Activated CD4-positive, alpha-beta memory T cell treated with anti-CD3 and anti-CD28 coated beads for 36 hours (primary cell): ENCODE results near the gene TNIK. TPM values are rescaled to one million over a fixed set of nuclear protein-coding genes. Genes with fewer than 3 reads are reported as not detected.

Experiments
- CTCF ChIA-PET: fragments of 350-600 bp; sonication (Branson Sonifier 250); formaldehyde crosslinking; loops from one replicate; lab custom pipeline; 2021; ENCODE audit warnings: antibody characterized with exemption, inconsistent platforms; lab: Charles Lee
- POLR2A ChIA-PET: fragments of 350-600 bp; sonication (Branson Sonifier 250); formaldehyde crosslinking; loops from one replicate; lab custom pipeline; 2021; ENCODE audit warnings: antibody characterized with exemption; lab: Charles Lee
- DNase-seq: peaks from one replicate; pipeline ENCODE4 v3.0.0-alpha.2; 2020
- H3K27ac Mint-ChIP-seq: one replicate; pipeline ENCODE4 v1.8.0; 2021; ENCODE audit warnings: mixed read lengths
- H3K27me3 Mint-ChIP-seq: one replicate; pipeline ENCODE4 v1.8.0; 2021; ENCODE audit warnings: mixed read lengths
- H3K36me3 Mint-ChIP-seq: one replicate; pipeline ENCODE4 v1.8.0; 2021; ENCODE audit warnings: mixed read lengths
- H3K4me1 Mint-ChIP-seq: one replicate; pipeline ENCODE4 v1.8.0; 2021; ENCODE audit warnings: low read depth, mixed read lengths
- H3K4me3 Mint-ChIP-seq: one replicate; pipeline ENCODE4 v1.8.0; 2021; ENCODE audit warnings: mild to moderate bottlenecking, mixed read lengths
- H3K9me3 Mint-ChIP-seq: one replicate; pipeline ENCODE4 v1.8.0; 2021; ENCODE audit warnings: mixed read lengths
- intact Hi-C: fragments of 100-400 bp; cut with micrococcal nuclease; formaldehyde crosslinking; loops from one replicate; pipeline ENCODE4 v1.15.1; 2023
- total RNA-seq, 2 experiments: library from RNA; stranded (reverse); gene quantifications; one replicate each; pipeline ENCODE4 v1.2.3, GENCODE V29; 2021

Gene TNIK
- total RNA-seq, 2 experiments from 2014 or later = 22.4 to 27.1 TPM

- Mint-ChIP-seq H3K4me3 (no peak overlapping the region), H3K27me3 (no peaks in the 10 kb centered on the region), H3K9me3 (no peaks in the 10 kb centered on the region), H3K27ac (no peak overlapping the region), H3K36me3 (no peaks in the 10 kb centered on the region), H3K4me1 (peaks cover 69% of the 10 kb centered on the region)
- ChIA-PET CTCF (no interaction called here), POLR2A (interaction anchor here (0.8 kb wide), 1 partner anchor 116 kb away, joined by 3 read pairs; no protein-coding TSS in a partner anchor)
- intact Hi-C loops = loop anchor here (1.0 kb wide), 1 partner anchor 8 kb away; no protein-coding TSS in a partner anchor
- DNase-seq = no peak
Observed at GRCh38 chr3:171282041-171282440, 178.2 kb downstream of the TNIK start.

- intact Hi-C loops = no loop called here
- H3K4me1 Mint-ChIP-seq = peaks cover 64% of the 10 kb centered on the region
- ChIA-PET POLR2A (interaction anchor here (0.6 to 0.8 kb wide), 2 partner anchors 8 to 115 kb away, joined by 3 to 6 read pairs; no protein-coding TSS in a partner anchor), CTCF (interaction anchor here (0.6 kb wide), 1 partner anchor 388 kb away, joined by 3 read pairs; no protein-coding TSS in a partner anchor)
- no peak for DNase-seq
- no peaks in the 10 kb centered on the region for H3K36me3 Mint-ChIP-seq
- H3K4me3 Mint-ChIP-seq = no peak overlapping the region
- H3K9me3 Mint-ChIP-seq = no peaks in the 10 kb centered on the region
- H3K27ac Mint-ChIP-seq = no peak overlapping the region
- no peaks in the 10 kb centered on the region for H3K27me3 Mint-ChIP-seq
Observed at GRCh38 chr3:171281256-171281992, 178.8 kb downstream of the TNIK start.

- DNase-seq = no peak
- H3K36me3 Mint-ChIP-seq = peaks cover 3% of the 10 kb centered on the region
- no peak overlapping the region for H3K4me3 Mint-ChIP-seq
- ChIA-PET CTCF (interaction anchor here (0.6 kb wide), 1 partner anchor 229 kb away, joined by 3 read pairs; no protein-coding TSS in a partner anchor), POLR2A (no interaction called here)
- H3K27me3 Mint-ChIP-seq = no peaks in the 10 kb centered on the region
- no peaks in the 10 kb centered on the region for H3K9me3 Mint-ChIP-seq
- H3K4me1 Mint-ChIP-seq = peaks cover 59% of the 10 kb centered on the region
- no peak overlapping the region for H3K27ac Mint-ChIP-seq
- intact Hi-C loops = no loop called here
Observed at GRCh38 chr3:171279972-171280371, 180.2 kb downstream of the TNIK start.

- ChIA-PET CTCF (interaction anchor here (1.3 kb wide), 1 partner anchor 11 kb away, joined by 3 read pairs; no protein-coding TSS in a partner anchor), POLR2A (no interaction called here)
- Mint-ChIP-seq H3K9me3 (no peaks in the 10 kb centered on the region), H3K4me1 (peaks cover 61% of the 10 kb centered on the region), H3K27me3 (no peaks in the 10 kb centered on the region), H3K4me3 (no peak overlapping the region), H3K27ac (no peak overlapping the region), H3K36me3 (peaks cover 3% of the 10 kb centered on the region)
- intact Hi-C loops = no loop called here
- no peak for DNase-seq
Observed at GRCh38 chr3:171278299-171278590, 182.0 kb downstream of the TNIK start.

GRCh38 chr3:171277456-171278298, 182.5 kb downstream of the TNIK start:
- Mint-ChIP-seq H3K27me3 (no peaks in the 10 kb centered on the region), H3K27ac (no peak overlapping the region), H3K36me3 (peaks cover 3% of the 10 kb centered on the region), H3K4me3 (no peak overlapping the region), H3K4me1 (peaks cover 58% of the 10 kb centered on the region), H3K9me3 (no peaks in the 10 kb centered on the region)
- CTCF ChIA-PET = interaction anchor here (1.3 kb wide), 1 partner anchor 10 kb away, joined by 3 read pairs; no protein-coding TSS in a partner anchor
- no peak for DNase-seq
- intact Hi-C loops = no loop called here
- POLR2A ChIA-PET = no interaction called here

- intact Hi-C loops = no loop called here
- ChIA-PET CTCF (no interaction called here), POLR2A (no interaction called here)
- Mint-ChIP-seq H3K4me1 (peaks cover 56% of the 10 kb centered on the region), H3K27ac (no peak overlapping the region), H3K27me3 (no peaks in the 10 kb centered on the region), H3K36me3 (peaks cover 8% of the 10 kb centered on the region), H3K9me3 (peaks cover 1% of the 10 kb centered on the region), H3K4me3 (no peak overlapping the region)
- DNase-seq = no peak
Observed at GRCh38 chr3:171276923-171277322, 183.3 kb downstream of the TNIK start.

GRCh38 chr3:171274222-171274621, 186.0 kb downstream of the TNIK start:
- H3K27ac Mint-ChIP-seq = no peak overlapping the region
- no peaks in the 10 kb centered on the region for H3K27me3 Mint-ChIP-seq
- no peak overlapping the region for H3K4me3 Mint-ChIP-seq
- intact Hi-C loops = loop anchor here (1.0 kb wide), 1 partner anchor 8 kb away; no protein-coding TSS in a partner anchor
- H3K9me3 Mint-ChIP-seq = peaks cover 1% of the 10 kb centered on the region
- ChIA-PET POLR2A (no interaction called here), CTCF (no interaction called here)
- no peak for DNase-seq
- H3K4me1 Mint-ChIP-seq = peaks cover 68% of the 10 kb centered on the region
- H3K36me3 Mint-ChIP-seq = peaks cover 8% of the 10 kb centered on the region

- ChIA-PET CTCF (interaction anchor here (0.8 to 1.4 kb wide), 2 partner anchors 18 to 83 kb away, joined by 3 to 4 read pairs; no protein-coding TSS in a partner anchor), POLR2A (interaction anchor here (1.1 kb wide), 1 partner anchor 14 kb away, joined by 3 read pairs; no protein-coding TSS in a partner anchor)
- DNase-seq = no peak
- intact Hi-C loops = no loop called here
- no peak overlapping the region for H3K27ac Mint-ChIP-seq
- no peaks in the 10 kb centered on the region for H3K27me3 Mint-ChIP-seq
- H3K4me3 Mint-ChIP-seq = no peak overlapping the region
- peaks cover 1% of the 10 kb centered on the region for H3K9me3 Mint-ChIP-seq
- H3K36me3 Mint-ChIP-seq = peaks cover 8% of the 10 kb centered on the region
- peaks cover 80% of the 10 kb centered on the region for H3K4me1 Mint-ChIP-seq
Observed at GRCh38 chr3:171270541-171270940, 189.7 kb downstream of the TNIK start.

GRCh38 chr3:171269542-171269941, 190.7 kb downstream of the TNIK start:
- H3K4me3 Mint-ChIP-seq = peak overlapping the region; percentile 17
- ChIA-PET POLR2A (no interaction called here), CTCF (interaction anchor here (1.1 to 1.4 kb wide), 3 partner anchors 14 to 83 kb away, joined by 3 to 5 read pairs (median 4); no protein-coding TSS in a partner anchor)
- DNase-seq = no peak
- peaks cover 1% of the 10 kb centered on the region for H3K9me3 Mint-ChIP-seq
- H3K27ac Mint-ChIP-seq = peak overlapping the region; percentile 6
- peaks cover 81% of the 10 kb centered on the region for H3K4me1 Mint-ChIP-seq
- intact Hi-C loops = loop anchor here (5.0 kb wide), 1 partner anchor 78 kb away; no protein-coding TSS in a partner anchor
- H3K27me3 Mint-ChIP-seq = no peaks in the 10 kb centered on the region
- peaks cover 5% of the 10 kb centered on the region for H3K36me3 Mint-ChIP-seq

GRCh38 chr3:171268677-171269076, 191.5 kb downstream of the TNIK start:
- intact Hi-C loops = loop anchor here (5.0 kb wide), 1 partner anchor 79 kb away; no protein-coding TSS in a partner anchor
- no peak overlapping the region for H3K27ac Mint-ChIP-seq
- peaks cover 1% of the 10 kb centered on the region for H3K9me3 Mint-ChIP-seq
- H3K4me1 Mint-ChIP-seq = peaks cover 76% of the 10 kb centered on the region
- CTCF ChIA-PET = interaction anchor here (1.2 kb wide), 1 partner anchor 15 kb away, joined by 5 read pairs; no protein-coding TSS in a partner anchor
- no peaks in the 10 kb centered on the region for H3K27me3 Mint-ChIP-seq
- POLR2A ChIA-PET = no interaction called here
- H3K4me3 Mint-ChIP-seq = no peak overlapping the region
- H3K36me3 Mint-ChIP-seq = peaks cover 5% of the 10 kb centered on the region
- DNase-seq = no peak

GRCh38 chr3:171267104-171267503, 193.1 kb downstream of the TNIK start:
- POLR2A ChIA-PET = interaction anchor here (1.0 to 1.2 kb wide), 2 partner anchors 9 to 11 kb away, joined by 3 to 4 read pairs; no protein-coding TSS in a partner anchor
- Mint-ChIP-seq H3K36me3 (peaks cover 1% of the 10 kb centered on the region), H3K27ac (peak overlapping the region; percentile 47), H3K4me3 (no peak overlapping the region), H3K4me1 (peaks cover 79% of the 10 kb centered on the region), H3K9me3 (peaks cover under 1% of the 10 kb centered on the region), H3K27me3 (no peaks in the 10 kb centered on the region)
- CTCF ChIA-PET = interaction anchor here (0.9 kb wide), 1 partner anchor 11 kb away, joined by 3 read pairs; no protein-coding TSS in a partner anchor
- DNase-seq = no peak
- intact Hi-C loops = loop anchor here (1.0 to 5.0 kb wide), 4 partner anchors 12 to 101 kb away; no protein-coding TSS in a partner anchor
